Measurements from ENCODE around the gene TMEM151A.

TMEM151A gene

DNA sequence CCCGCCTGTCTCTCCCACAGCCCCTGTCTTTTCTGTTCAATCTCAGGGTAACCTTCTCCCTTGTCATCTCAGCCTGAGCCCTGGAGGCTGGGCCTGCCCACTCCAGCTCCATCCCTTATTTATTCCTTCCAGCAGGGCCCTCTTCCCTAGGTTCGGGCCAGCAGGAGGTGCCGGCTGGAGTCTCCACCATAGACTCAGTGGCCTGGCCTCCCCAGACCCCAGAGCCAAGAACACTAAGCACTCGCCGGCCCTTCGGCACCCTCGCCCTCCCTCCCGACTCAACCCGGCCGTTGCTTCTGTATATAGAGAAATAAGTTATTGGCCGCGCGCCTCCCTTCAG, 24.7 kb upstream of the TMEM151A start:
- no peak for DNase-seq (ENCODE audit: low read depth)
- H3K4me3 ChIP-seq (replicated peaks; ENCODE audit: low read depth, low read length): peak overlapping the region; percentile 99
- TF ChIP-seq, protein P1, sequence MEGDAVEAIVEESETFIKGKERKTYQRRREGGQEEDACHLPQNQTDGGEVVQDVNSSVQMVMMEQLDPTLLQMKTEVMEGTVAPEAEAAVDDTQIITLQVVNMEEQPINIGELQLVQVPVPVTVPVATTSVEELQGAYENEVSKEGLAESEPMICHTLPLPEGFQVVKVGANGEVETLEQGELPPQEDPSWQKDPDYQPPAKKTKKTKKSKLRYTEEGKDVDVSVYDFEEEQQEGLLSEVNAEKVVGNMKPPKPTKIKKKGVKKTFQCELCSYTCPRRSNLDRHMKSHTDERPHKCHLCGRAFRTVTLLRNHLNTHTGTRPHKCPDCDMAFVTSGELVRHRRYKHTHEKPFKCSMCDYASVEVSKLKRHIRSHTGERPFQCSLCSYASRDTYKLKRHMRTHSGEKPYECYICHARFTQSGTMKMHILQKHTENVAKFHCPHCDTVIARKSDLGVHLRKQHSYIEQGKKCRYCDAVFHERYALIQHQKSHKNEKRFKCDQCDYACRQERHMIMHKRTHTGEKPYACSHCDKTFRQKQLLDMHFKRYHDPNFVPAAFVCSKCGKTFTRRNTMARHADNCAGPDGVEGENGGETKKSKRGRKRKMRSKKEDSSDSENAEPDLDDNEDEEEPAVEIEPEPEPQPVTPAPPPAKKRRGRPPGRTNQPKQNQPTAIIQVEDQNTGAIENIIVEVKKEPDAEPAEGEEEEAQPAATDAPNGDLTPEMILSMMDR (IDR thresholded peaks at IDR 0.05; ENCODE audit: low read length, missing control alignments): no peak

DNA sequence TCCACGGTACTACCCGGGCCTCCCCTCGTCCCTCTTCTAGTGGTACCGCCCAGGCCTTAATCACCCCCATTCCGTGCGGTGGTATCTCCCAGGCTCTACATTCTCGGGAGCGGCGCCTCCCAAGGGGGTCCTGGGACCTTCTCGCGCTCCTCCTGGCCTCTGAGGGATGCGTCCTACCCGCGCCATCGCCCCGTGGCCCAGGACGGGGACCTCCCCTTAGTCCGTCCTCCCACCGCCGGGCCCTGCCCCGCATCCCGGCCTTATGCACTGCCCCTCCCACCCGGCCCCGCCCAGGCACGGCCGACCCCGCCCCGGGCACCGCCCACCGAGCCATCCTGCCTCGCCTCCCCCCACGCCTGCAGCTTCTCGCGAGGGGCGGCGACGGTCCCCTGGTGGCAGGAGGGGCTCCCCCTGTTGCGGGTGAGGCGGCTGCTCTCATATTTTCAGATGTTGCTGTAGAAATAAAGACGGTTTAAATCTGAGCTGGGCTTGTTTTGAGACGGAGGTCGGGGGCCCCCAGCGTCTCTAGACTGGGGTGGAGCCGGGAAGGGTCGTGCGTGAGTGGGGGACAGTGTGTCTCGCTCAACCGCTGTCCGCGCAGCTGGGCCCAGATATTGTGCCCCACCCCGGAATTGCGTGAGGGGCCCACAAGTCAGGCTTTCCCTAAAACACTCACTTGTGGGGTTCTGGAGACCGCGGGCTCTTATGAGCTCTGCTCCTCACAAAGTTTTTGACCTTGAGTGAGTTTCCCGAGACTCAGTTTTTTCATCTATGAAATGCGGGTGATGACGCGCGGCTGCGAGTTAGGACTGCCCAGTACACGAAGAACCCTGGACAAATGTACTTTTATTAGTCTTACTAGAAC, 24.1 kb upstream of the TMEM151A start:
- peak overlapping the region; percentile 99 for H3K4me3 ChIP-seq (replicated peaks; ENCODE audit: low read depth, low read length)
- TF ChIP-seq, protein P1 (IDR thresholded peaks at IDR 0.05; ENCODE audit: low read length, missing control alignments): no peak
- peak; percentile 88 for DNase-seq (ENCODE audit: low read depth)

DNA sequence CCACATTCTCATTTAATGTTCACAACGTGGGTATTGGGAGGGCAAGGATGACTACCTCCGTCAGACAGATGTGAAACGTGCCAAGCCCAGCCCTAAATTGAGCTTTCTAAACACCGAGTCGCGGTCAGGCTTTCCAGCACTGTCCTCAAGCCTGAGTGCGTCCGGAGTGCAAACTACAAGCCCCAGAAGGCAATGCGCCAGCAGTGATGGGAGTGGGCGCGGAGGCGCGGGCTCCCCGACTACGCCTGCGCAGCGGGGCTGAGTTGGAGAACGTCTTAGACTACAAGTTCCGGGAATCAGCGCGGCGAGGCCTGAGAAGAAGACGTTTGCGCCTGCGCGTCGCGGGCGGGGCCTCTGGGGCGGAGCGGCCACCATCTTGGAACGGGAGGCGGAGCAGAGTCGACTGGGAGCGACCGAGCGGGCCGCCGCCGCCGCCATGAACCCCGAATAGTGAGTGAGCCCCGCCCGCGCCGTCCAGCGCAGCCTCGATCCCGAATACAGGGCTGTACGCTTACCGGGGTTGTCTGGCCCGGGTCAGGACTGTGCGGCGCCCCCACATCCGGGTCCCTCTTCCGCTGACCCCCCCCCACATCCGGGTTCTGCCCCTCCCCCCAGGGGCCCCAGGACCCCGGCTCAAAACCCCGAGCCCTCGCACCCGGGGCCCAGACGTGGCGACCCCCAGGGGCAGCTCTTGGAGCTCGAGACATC, 23.3 kb upstream of the TMEM151A start, which contains the start of gene RAB1B:
RAB1B (plus strand) TSS at position 396 of the 708 bp plus-strand sequence; CDS start at position 437, 41 bp downstream.
- peak; percentile 100 for DNase-seq (ENCODE audit: low read depth)
- H3K4me3 ChIP-seq (replicated peaks; ENCODE audit: low read depth, low read length): peak within 1 kb of the TSS; percentile 99
- TF ChIP-seq, protein P1 (IDR thresholded peaks at IDR 0.05; ENCODE audit: low read length, missing control alignments): no peak

DNA sequence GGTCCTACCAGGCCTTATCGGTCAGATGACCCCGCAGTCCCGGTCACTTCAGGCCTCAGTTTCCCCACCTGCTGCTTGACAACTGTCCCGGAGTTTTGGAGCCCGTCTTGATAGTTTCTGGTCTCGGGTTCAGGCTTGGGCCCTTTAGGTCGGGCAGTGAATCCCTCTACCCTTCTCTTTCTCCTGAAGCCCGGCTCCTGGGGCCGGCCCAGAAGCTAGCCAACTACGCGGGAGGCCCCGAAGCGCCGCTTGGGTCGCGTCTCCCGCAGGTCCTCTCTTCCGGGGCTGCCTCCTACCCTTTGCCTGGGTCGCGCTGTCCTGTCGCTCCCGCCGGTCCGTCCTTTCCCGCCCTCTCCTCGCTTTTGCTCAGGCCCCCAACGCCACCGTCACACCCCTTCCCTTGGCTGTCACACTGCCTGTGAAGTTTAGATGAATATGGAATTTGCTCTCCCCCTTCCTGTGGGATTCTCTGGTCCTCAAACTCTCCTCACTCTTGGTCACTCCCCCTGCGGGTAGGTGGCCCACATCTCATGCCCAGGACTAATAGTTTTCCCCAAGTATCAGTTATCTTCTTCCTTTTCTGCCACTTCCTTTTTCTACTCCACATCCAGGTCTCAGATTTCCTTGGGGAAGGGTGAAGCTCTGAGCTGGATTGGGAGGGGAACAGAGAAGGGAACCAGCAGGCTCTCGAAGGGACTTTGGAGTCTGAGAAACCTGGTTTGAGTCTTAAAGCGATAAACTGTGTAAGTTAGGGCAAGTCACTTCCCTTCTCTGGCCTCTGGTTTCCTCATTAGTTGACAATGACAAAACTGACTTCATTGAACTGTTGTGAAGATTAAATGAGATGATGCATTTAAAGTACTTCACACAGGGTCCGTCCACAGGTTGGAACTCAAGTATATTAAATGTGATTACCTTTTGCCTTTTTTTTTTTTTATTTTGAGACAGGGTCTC, 22.5 kb upstream of the TMEM151A start:
- TF ChIP-seq, protein P1 (IDR thresholded peaks at IDR 0.05; ENCODE audit: low read length, missing control alignments): peak; percentile 6
- peak overlapping the region; percentile 99 for H3K4me3 ChIP-seq (replicated peaks; ENCODE audit: low read depth, low read length)
- DNase-seq (ENCODE audit: low read depth): peak; percentile 18

DNA sequence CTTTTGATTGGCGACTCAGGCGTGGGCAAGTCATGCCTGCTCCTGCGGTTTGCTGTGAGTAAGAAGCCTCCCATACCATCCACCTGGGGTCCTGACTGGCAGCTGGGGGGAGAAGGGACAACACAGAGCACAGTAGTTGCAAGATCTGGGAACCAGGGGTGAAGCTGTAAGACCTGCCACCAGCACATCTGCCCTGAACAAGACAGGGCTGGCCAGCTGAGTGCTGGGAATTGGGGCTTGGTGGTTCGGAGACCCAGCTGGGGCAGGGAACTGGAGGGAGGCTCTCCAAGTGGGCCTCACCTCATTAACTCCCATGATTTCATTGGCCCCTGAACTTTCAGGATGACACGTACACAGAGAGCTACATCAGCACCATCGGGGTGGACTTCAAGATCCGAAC, 19.9 kb upstream of the TMEM151A start:
- no peak for DNase-seq (ENCODE audit: low read depth)
- TF ChIP-seq, protein P1 (IDR thresholded peaks at IDR 0.05; ENCODE audit: low read length, missing control alignments): no peak
- H3K4me3 ChIP-seq (replicated peaks; ENCODE audit: low read depth, low read length): no peak overlapping the region

DNA sequence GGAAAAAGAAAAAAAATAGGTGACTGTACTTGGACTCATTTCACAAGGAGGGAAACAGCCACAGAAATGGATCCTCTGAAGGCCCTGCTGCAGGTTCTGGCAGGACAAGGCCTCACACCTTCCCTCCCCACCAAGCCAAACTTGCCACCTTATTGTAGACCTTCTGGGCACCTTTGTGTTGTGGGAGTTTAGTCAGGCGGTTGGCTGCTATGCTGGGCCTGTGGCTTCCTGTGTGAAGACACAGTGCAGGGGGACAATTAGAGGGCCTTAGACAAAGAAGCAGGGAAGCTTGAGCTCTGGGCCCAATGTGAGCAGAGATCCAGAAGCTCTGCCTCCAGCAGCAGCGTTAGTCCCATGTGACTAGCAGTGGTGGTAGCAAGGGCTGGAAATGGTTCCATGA, 19.1 kb upstream of the TMEM151A start:
- TF ChIP-seq, protein P1 (IDR thresholded peaks at IDR 0.05; ENCODE audit: low read length, missing control alignments): no peak
- no peak for DNase-seq (ENCODE audit: low read depth)
- H3K4me3 ChIP-seq (replicated peaks; ENCODE audit: low read depth, low read length): no peak overlapping the region
